ENCODE data around the gene PDE7B. TPM values are rescaled to one million over a fixed set of nuclear protein-coding genes. Genes with fewer than 3 reads are reported as not detected.

PDE7B gene
- total RNA-seq, 4 donors from 2014 or later = 7.8 to 13.7 (median 8.6) TPM

- peak overlapping the region in 2 of 3 donors; percentile 4 to 26 for H3K27ac ChIP-seq
- 88 to 90% methylated on average over 2 of the region's 2 CpGs for WGBS, 2 donors
- H3K4me3 ChIP-seq (replicated peaks in 1 of 3) = no peak overlapping the region
- no peak for TF ChIP-seq CTCF (IDR thresholded peaks at IDR 0.05)
- no peak for TF ChIP-seq POLR2A (IDR thresholded peaks at IDR 0.05)
- no peaks in the 10 kb centered on the region for H3K9me3 ChIP-seq
- DNase-seq = no peak
- no peaks in the 10 kb centered on the region for H3K27me3 ChIP-seq
- intact Hi-C loops (cut with DNase I) = no loop called here
- H3K36me3 ChIP-seq = no peaks in the 10 kb centered on the region
- no peaks in the 10 kb centered on the region for H3K4me1 ChIP-seq
These were observed 323.0 kb downstream of the PDE7B start for GRCh38 chr6:136174510-136174909.

- no peak overlapping the region for H3K4me3 ChIP-seq (replicated peaks in 1 of 3)
- peaks cover 0 to 2% of the 10 kb centered on the region in 2 donors for H3K4me1 ChIP-seq
- H3K27ac ChIP-seq = no peak overlapping the region
- no peaks in the 10 kb centered on the region for H3K9me3 ChIP-seq
- H3K27me3 ChIP-seq = no peaks in the 10 kb centered on the region
- intact Hi-C loops (cut with DNase I) = no loop called here
- 96% methylated on average over 1 of the region's 1 CpG for WGBS, 2 donors
- no peaks in the 10 kb centered on the region for H3K36me3 ChIP-seq
- TF ChIP-seq CTCF (IDR thresholded peaks at IDR 0.05) = no peak
- no peak for TF ChIP-seq POLR2A (IDR thresholded peaks at IDR 0.05)
- no peak for DNase-seq
These were observed 324.4 kb downstream of the PDE7B start for GRCh38 chr6:136175873-136176272.

GRCh38 chr6:136178749-136179148, 327.2 kb downstream of the PDE7B start:
- Histone ChIP-seq H3K4me3 (replicated peaks in 1 of 3) (no peak overlapping the region), H3K36me3 (no peaks in the 10 kb centered on the region), H3K27me3 (no peaks in the 10 kb centered on the region), H3K27ac (no peak overlapping the region), H3K9me3 (no peaks in the 10 kb centered on the region), H3K4me1 (peaks cover 6 to 7% of the 10 kb centered on the region in 2 donors)
- intact Hi-C loops (cut with DNase I) = no loop called here
- DNase-seq = no peak
- 83% methylated on average over 2 of the region's 2 CpGs for WGBS, 2 donors
- TF ChIP-seq POLR2A (IDR thresholded peaks at IDR 0.05) (no peak), CTCF (IDR thresholded peaks at IDR 0.05) (no peak)

GRCh38 chr6:136180704-136181511, 329.4 kb downstream of the PDE7B start:
- Histone ChIP-seq H3K9me3 (no peaks in the 10 kb centered on the region), H3K4me1 (peaks cover 6 to 7% of the 10 kb centered on the region in 2 donors), H3K27ac (no peak overlapping the region), H3K27me3 (no peaks in the 10 kb centered on the region), H3K36me3 (no peaks in the 10 kb centered on the region), H3K4me3 (replicated peaks in 1 of 3) (no peak overlapping the region)
- TF ChIP-seq POLR2A (IDR thresholded peaks at IDR 0.05) (no peak), CTCF (IDR thresholded peaks at IDR 0.05) (no peak)
- no peak for DNase-seq
- intact Hi-C loops (cut with DNase I) = no loop called here
- 82 to 86% methylated on average over 4 of the region's 4 CpGs for WGBS, 2 donors

- no peaks in the 10 kb centered on the region for H3K27me3 ChIP-seq
- no peaks in the 10 kb centered on the region for H3K9me3 ChIP-seq
- DNase-seq = no peak
- no peak overlapping the region for H3K4me3 ChIP-seq (replicated peaks in 1 of 3)
- 75 to 79% methylated on average over 1 of the region's 1 CpG for WGBS, 2 donors
- TF ChIP-seq POLR2A (IDR thresholded peaks at IDR 0.05) = no peak
- no peak for TF ChIP-seq CTCF (IDR thresholded peaks at IDR 0.05)
- H3K27ac ChIP-seq = no peak overlapping the region
- H3K36me3 ChIP-seq = no peaks in the 10 kb centered on the region
- intact Hi-C loops (cut with DNase I) = no loop called here
- peaks cover 6 to 7% of the 10 kb centered on the region in 2 donors for H3K4me1 ChIP-seq
These were observed 330.0 kb downstream of the PDE7B start for GRCh38 chr6:136181512-136181833.

All from thyroid gland (tissue), 4 donors.